Stomach smooth muscle (tissue), 2 donors: Measurements from ENCODE around the gene PIK3R5.

Experiments
- H3K27ac ChIP-seq: one replicate; pipeline ENCODE4 v1.7.0; 2013; ENCODE audit warnings: mild to moderate bottlenecking, low read length, inconsistent platforms
- H3K27me3 ChIP-seq, 2 donors: one replicate each; pipeline ENCODE4 v1.7.0; 2013; ENCODE audit warnings: low read length in 2 of 2; ENCODE audit not compliant: insufficient read depth in 2 of 2, control insufficient read depth in 1 of 2
- H3K36me3 ChIP-seq, 2 donors: one replicate each; pipeline ENCODE4 v1.7.0; 2013; ENCODE audit warnings: low read length in 2 of 2; ENCODE audit not compliant: control insufficient read depth in 2 of 2, insufficient read depth in 2 of 2
- H3K4me1 ChIP-seq: one replicate; pipeline ENCODE4 v1.7.0; 2013; ENCODE audit warnings: low read length; ENCODE audit not compliant: control insufficient read depth, insufficient read depth
- H3K4me3 ChIP-seq, 2 donors: one replicate each; pipeline ENCODE4 v1.7.0; 2013; ENCODE audit warnings: low read length in 2 of 2
- H3K9ac ChIP-seq, 2 donors: one replicate each; pipeline ENCODE4 v1.7.0; 2013; ENCODE audit warnings: low read length in 2 of 2, mild to moderate bottlenecking in 1 of 2
- H3K9me3 ChIP-seq, 2 donors: one replicate each; pipeline ENCODE4 v1.7.0; 2013; ENCODE audit warnings: low read length in 2 of 2; ENCODE audit not compliant: control insufficient read depth in 2 of 2
- donor health status: healthy.
- donor health status: Pancreatic carcinoma.

PIK3R5 gene

GRCh38 chr17:8855477-8856204 lies 109.9 kb downstream of the PIK3R5 start:
- Histone ChIP-seq H3K9ac (no peak overlapping the region), H3K4me3 (no peak overlapping the region), H3K27ac (no peak overlapping the region), H3K36me3 (no peaks in the 10 kb centered on the region), H3K4me1 (no peaks in the 10 kb centered on the region), H3K27me3 (no peaks in the 10 kb centered on the region), H3K9me3 (no peaks in the 10 kb centered on the region)

GRCh38 chr17:8851600-8851999 lies 113.9 kb downstream of the PIK3R5 start:
- no peaks in the 10 kb centered on the region for H3K27me3 ChIP-seq
- H3K9ac ChIP-seq, result no peak overlapping the region
- no peaks in the 10 kb centered on the region for H3K4me1 ChIP-seq
- H3K27ac ChIP-seq, result no peak overlapping the region
- no peaks in the 10 kb centered on the region for H3K36me3 ChIP-seq
- no peaks in the 10 kb centered on the region for H3K9me3 ChIP-seq
- H3K4me3 ChIP-seq, result no peak overlapping the region

GRCh38 chr17:8849311-8850041 lies 116.0 kb downstream of the PIK3R5 start:
- no peak overlapping the region for H3K27ac ChIP-seq
- H3K9ac ChIP-seq, result no peak overlapping the region
- H3K4me1 ChIP-seq, result no peaks in the 10 kb centered on the region
- no peak overlapping the region for H3K4me3 ChIP-seq
- no peaks in the 10 kb centered on the region for H3K9me3 ChIP-seq
- H3K27me3 ChIP-seq, result no peaks in the 10 kb centered on the region
- no peaks in the 10 kb centered on the region for H3K36me3 ChIP-seq

GRCh38 chr17:8847891-8848290 lies 117.6 kb downstream of the PIK3R5 start:
- no peak overlapping the region for H3K27ac ChIP-seq
- H3K4me1 ChIP-seq, result no peaks in the 10 kb centered on the region
- H3K9ac ChIP-seq, result no peak overlapping the region
- H3K27me3 ChIP-seq, result no peaks in the 10 kb centered on the region
- no peaks in the 10 kb centered on the region for H3K36me3 ChIP-seq
- H3K9me3 ChIP-seq, result no peaks in the 10 kb centered on the region
- H3K4me3 ChIP-seq, result no peak overlapping the region

GRCh38 chr17:8846768-8847211 lies 118.7 kb downstream of the PIK3R5 start:
- no peaks in the 10 kb centered on the region for H3K36me3 ChIP-seq
- H3K27ac ChIP-seq, result no peak overlapping the region
- no peaks in the 10 kb centered on the region for H3K9me3 ChIP-seq
- no peak overlapping the region for H3K4me3 ChIP-seq
- H3K27me3 ChIP-seq, result peaks cover 0 to 2% of the 10 kb centered on the region in 2 donors
- no peak overlapping the region for H3K9ac ChIP-seq
- H3K4me1 ChIP-seq, result no peaks in the 10 kb centered on the region

- no peaks in the 10 kb centered on the region for H3K9me3 ChIP-seq
- peaks cover 0 to 2% of the 10 kb centered on the region in 2 donors for H3K27me3 ChIP-seq
- no peaks in the 10 kb centered on the region for H3K36me3 ChIP-seq
- H3K9ac ChIP-seq, result no peak overlapping the region
- H3K4me3 ChIP-seq, result no peak overlapping the region
- no peaks in the 10 kb centered on the region for H3K4me1 ChIP-seq
- H3K27ac ChIP-seq, result no peak overlapping the region
These were observed 121.0 kb downstream of the PIK3R5 start for GRCh38 chr17:8844229-8845218.

GRCh38 chr17:8843344-8843743 lies 122.2 kb downstream of the PIK3R5 start:
- H3K9ac ChIP-seq, result no peak overlapping the region
- H3K9me3 ChIP-seq, result no peaks in the 10 kb centered on the region
- no peak overlapping the region for H3K27ac ChIP-seq
- peaks cover 0 to 4% of the 10 kb centered on the region in 2 donors for H3K27me3 ChIP-seq
- H3K4me3 ChIP-seq, result no peak overlapping the region
- no peaks in the 10 kb centered on the region for H3K36me3 ChIP-seq
- H3K4me1 ChIP-seq, result no peaks in the 10 kb centered on the region

- no peaks in the 10 kb centered on the region for H3K4me1 ChIP-seq
- peaks cover 6 to 14% of the 10 kb centered on the region in 2 donors for H3K27me3 ChIP-seq
- H3K9me3 ChIP-seq, result no peaks in the 10 kb centered on the region
- H3K4me3 ChIP-seq, result no peak overlapping the region
- H3K36me3 ChIP-seq, result no peaks in the 10 kb centered on the region
- H3K9ac ChIP-seq, result no peak overlapping the region
- no peak overlapping the region for H3K27ac ChIP-seq
These were observed 123.7 kb downstream of the PIK3R5 start for GRCh38 chr17:8841844-8842243.

- H3K27me3 ChIP-seq, result peaks cover 16 to 24% of the 10 kb centered on the region in 2 donors
- no peaks in the 10 kb centered on the region for H3K36me3 ChIP-seq
- no peak overlapping the region for H3K9ac ChIP-seq
- no peak overlapping the region for H3K27ac ChIP-seq
- H3K9me3 ChIP-seq, result peaks cover 0 to 7% of the 10 kb centered on the region in 2 donors
- no peak overlapping the region for H3K4me3 ChIP-seq
- H3K4me1 ChIP-seq, result no peaks in the 10 kb centered on the region
These were observed 126.0 kb downstream of the PIK3R5 start for GRCh38 chr17:8839410-8839935.

- no peak overlapping the region for H3K4me3 ChIP-seq
These were observed 126.9 kb downstream of the PIK3R5 start for GRCh38 chr17:8838551-8839095.

More at GRCh38 chr17:8838551-8839095, 126.9 kb downstream of the PIK3R5 start:
- Histone ChIP-seq H3K9ac (no peak overlapping the region), H3K36me3 (no peaks in the 10 kb centered on the region), H3K4me1 (no peaks in the 10 kb centered on the region), H3K27ac (no peak overlapping the region), H3K9me3 (peaks cover 0 to 7% of the 10 kb centered on the region in 2 donors), H3K27me3 (peaks cover 16 to 24% of the 10 kb centered on the region in 2 donors)
